GM18867 (cell line): Measurements from ENCODE around the gene AWAT2.
"Not testable (repeated sequence)": the region's sequence is repeated elsewhere in the genome, so short reads cannot be mapped to it uniquely, and the experiment has no call there.

Experiments used
- ATAC-seq: cut with Tn5 transposase; IDR thresholded peaks from one replicate; pipeline ENCODE4 v1.9.1; 2021; ENCODE audit warnings: mild to moderate bottlenecking, moderate library complexity; ENCODE audit not compliant: unreplicated experiment

The AWAT2 gene

GRCh38 chrX:70001708-70002341 lies 47.9 kb downstream of the AWAT2 start:
- no peak for ATAC-seq

GRCh38 chrX:70001269-70001668 lies 48.5 kb downstream of the AWAT2 start:
- ATAC-seq, result no peak

- ATAC-seq, result not testable (repeated sequence)
Observed at GRCh38 chrX:69998299-69998698, 51.4 kb downstream of the AWAT2 start.

GRCh38 chrX:69996113-69996468 lies 53.6 kb downstream of the AWAT2 start:
- no peak for ATAC-seq

GRCh38 chrX:69995362-69996112 lies 54.2 kb downstream of the AWAT2 start:
- ATAC-seq, result no peak

- no peak for ATAC-seq
Observed at GRCh38 chrX:69993494-69993893, 56.2 kb downstream of the AWAT2 start.

GRCh38 chrX:69991685-69992084 lies 58.1 kb downstream of the AWAT2 start:
- ATAC-seq, result no peak
